ENCODE results near the gene GLRX3.

The GLRX3 gene

DNA sequence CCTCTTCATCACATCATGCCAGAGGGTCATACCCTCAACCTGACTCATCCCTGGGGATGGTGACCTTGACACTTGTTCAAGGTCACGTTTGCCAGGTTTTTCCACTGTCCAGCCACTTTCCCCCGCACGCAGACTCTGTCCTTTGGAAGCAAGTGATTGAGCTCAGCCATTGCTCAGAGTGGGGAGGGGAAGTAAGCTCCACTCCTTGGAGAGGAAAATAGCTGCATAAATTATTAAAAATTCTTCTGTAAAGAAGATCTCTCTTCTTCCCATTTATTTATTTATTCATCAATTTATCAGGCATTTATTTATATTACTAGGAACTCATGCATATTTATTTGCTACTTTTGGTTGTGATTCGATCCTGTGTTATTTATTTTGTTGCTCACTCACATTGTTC, 88.0 kb downstream of the GLRX3 start:
- ChIA-PET POLR2A (no interaction called here), CTCF (interaction anchor here (0.9 kb wide), 1 partner anchor 34 kb away, joined by 3 read pairs; no protein-coding TSS in a partner anchor)
- DNase-seq (ENCODE audit: low read depth, low spot score), result no peak
- TF ChIP-seq, protein P1, sequence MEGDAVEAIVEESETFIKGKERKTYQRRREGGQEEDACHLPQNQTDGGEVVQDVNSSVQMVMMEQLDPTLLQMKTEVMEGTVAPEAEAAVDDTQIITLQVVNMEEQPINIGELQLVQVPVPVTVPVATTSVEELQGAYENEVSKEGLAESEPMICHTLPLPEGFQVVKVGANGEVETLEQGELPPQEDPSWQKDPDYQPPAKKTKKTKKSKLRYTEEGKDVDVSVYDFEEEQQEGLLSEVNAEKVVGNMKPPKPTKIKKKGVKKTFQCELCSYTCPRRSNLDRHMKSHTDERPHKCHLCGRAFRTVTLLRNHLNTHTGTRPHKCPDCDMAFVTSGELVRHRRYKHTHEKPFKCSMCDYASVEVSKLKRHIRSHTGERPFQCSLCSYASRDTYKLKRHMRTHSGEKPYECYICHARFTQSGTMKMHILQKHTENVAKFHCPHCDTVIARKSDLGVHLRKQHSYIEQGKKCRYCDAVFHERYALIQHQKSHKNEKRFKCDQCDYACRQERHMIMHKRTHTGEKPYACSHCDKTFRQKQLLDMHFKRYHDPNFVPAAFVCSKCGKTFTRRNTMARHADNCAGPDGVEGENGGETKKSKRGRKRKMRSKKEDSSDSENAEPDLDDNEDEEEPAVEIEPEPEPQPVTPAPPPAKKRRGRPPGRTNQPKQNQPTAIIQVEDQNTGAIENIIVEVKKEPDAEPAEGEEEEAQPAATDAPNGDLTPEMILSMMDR (IDR thresholded peaks at IDR 0.05; ENCODE audit: insufficient read depth, low read length, missing control alignments), result no peak
- no peak overlapping the region for H3K4me3 ChIP-seq (ENCODE audit: low read depth, low read length)

DNA sequence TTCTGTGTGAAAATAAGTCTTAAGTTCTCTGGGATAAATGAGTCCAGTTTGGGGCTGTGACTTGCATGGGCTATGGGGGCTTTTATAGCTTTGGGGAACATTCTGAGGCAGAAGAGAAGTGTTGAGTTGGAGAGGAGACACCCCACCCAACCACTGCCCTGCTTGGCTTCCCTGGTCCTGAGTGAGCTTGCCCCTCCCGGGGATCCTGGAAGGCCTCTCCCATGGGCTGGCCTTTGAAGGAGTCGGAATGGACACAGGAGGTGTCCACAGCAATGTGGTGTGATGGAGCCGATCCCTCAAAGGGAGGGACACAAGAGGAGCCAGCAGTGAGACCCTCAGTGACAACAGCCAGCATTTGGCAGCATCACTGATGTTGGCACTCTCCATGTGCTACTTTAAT, 89.8 kb downstream of the GLRX3 start:
- ChIA-PET POLR2A (no interaction called here), CTCF (no interaction called here)
- TF ChIP-seq, protein P1 (IDR thresholded peaks at IDR 0.05; ENCODE audit: insufficient read depth, low read length, missing control alignments), result no peak
- no peak overlapping the region for H3K4me3 ChIP-seq (ENCODE audit: low read depth, low read length)
- no peak for DNase-seq (ENCODE audit: low read depth, low spot score)

DNA sequence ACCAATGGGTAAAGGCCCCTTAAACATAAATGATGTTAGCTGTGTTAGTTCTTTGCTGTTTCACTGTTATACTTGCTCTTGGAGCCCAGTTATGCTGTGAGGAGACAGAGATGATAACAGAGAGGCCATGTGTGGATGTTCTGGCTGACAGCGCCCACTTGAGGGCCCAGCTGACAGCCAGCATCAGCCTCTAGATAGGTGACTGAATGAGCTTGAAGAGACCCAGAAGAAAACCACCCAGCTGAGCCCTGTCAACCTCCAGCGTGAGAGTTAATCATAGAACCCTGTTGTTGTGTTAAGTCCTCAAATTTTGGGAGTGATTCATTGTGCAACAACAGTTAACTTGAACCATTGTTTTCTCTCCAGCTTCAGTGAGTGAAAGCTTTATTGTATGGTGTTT, 91.7 kb downstream of the GLRX3 start:
- TF ChIP-seq, protein P1 (IDR thresholded peaks at IDR 0.05; ENCODE audit: insufficient read depth, low read length, missing control alignments), result no peak
- H3K4me3 ChIP-seq (ENCODE audit: low read depth, low read length), result no peak overlapping the region
- POLR2A ChIA-PET, result no interaction called here
- DNase-seq (ENCODE audit: low read depth, low spot score), result no peak
- CTCF ChIA-PET, result no interaction called here
